Dedifferentiated amniotic fluid mesenchymal stem cell (primary cell): ENCODE measurements around the gene AHI1.
A peak's percentile ranks its signal among the peaks of the same experiment; 100 is the strongest.

Source experiments
- DNase-seq: peaks from one replicate; pipeline ENCODE4 v3.0.0-alpha.2; 2016; ENCODE audit errors: extremely low spot score

The AHI1 gene

DNA sequence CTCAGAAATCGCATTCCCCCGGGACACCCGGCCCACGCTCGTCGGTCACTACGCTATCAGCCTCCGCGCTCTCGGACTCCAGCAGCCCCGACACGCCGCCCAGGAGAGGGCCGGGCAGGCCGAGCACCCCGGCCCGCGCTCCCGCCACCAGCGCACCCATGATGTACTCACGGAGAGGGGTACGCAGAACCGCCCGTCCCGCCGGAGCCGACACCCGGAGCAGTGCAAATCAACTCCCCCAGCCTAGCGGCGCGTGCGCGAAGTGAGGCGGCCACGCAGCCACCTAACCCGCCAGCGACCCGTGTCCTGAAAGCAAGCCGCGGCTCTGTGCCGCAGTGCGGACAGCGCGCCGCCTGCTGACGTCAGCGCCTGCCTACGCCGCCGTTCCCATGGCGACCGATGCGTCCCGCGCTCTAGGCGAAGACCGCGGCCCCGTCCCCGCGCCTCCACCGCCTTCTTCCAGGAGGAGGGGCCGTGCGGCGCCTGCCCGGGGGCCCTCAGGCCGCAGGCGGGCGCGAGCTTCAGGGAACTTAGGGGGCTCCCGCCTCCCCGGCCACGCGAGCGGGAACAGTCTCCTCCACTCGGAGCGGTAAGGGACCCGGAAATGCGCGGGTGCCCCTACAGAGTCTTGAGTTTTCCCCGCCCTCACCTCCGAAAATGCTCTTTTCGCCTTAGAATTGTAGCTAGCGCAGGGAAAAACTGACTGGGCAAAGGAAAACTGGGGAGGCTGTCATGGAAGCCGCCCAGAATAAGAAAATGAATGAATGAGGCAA, at the start of gene AHI1:
Gene AHI1, minus strand, starts transcription at position 329 of the 773 bp plus-strand sequence. CDS start 5,503 bp downstream, outside the sequence.
- DNase-seq: peak; percentile 82

DNA sequence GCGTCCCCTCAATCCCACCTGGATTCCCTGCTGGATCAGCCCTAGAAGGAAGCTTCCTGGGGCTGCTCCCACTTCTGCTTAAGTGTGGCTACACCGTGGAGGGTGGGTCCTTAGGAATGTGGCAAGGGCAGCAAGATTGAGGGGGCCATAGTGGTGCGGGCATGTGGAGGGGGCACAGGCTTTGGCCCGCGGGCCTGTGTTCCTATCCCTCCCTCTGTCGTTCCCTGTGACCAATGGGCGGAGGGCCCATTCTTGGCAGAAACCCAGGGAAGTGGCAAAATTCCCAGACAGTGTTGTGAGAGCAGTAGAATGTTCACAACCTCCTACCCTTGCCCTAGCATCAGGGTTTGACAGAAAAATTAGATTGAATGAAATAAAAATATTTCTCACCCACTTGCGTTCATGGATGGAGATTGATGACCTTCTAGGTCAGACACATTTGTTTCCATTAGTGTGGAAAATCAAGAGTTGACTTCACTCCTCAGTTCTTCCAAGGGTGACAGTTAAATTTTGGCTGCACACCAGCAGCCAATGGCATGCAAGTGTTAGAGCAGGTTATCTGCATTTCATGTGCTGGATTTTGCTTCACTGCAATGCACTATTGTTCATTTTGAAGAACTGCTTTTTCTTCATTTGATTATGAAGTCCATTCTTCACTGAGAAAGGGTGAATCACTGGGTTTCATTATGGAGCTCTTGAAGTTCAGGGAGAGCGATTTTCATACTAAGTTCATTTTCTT, 49.3 kb upstream of the AHI1 start:
- no peak for DNase-seq

DNA sequence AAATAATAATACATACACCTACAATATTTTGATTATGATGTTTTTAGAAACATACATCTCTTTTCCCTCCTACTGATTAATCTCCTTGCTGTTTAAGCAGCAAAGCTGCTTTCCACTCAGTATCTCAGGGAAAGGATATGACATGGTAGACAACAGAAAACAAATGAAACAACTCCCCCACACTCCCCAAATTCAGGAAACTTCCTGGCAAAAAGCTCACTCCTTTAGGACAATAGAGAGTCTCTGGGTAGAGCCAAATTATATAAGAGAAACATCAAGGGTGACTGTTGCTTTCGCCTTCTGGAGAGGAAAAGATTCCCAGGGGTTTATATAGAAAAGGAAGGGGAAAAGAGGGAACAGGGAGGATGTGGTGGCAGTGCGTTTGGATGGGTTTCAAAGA, 48.7 kb upstream of the AHI1 start:
- no peak for DNase-seq

DNA sequence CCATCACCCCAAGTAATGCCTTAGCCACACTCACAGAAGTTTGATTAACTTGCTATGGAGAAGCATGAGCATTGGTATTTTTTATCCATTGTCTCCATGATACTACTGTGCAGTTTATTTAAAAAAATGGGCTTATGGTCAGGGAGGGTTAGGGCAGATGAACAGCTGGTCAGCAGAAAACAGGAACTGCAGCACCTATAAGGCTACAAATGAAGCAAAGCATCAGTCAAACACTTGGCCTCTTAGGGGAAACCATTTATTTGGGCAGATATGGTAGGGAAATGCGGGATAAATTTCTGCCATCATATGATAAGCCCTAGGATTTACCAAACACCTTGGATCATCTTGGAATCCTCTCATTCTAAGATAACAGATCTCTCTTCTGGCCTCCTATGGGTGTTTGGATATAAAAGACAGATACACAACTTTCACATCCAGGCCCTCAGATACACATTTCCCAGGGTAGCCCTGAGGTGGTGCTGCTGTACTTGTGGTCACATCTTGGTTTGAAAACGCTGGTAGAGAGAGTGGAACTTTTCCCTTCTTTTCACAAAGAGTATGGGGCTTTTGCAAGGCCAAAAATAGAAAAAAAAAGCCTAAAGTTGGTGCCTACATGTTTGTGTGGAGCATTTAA, 42.8 kb upstream of the AHI1 start:
- DNase-seq: no peak

DNA sequence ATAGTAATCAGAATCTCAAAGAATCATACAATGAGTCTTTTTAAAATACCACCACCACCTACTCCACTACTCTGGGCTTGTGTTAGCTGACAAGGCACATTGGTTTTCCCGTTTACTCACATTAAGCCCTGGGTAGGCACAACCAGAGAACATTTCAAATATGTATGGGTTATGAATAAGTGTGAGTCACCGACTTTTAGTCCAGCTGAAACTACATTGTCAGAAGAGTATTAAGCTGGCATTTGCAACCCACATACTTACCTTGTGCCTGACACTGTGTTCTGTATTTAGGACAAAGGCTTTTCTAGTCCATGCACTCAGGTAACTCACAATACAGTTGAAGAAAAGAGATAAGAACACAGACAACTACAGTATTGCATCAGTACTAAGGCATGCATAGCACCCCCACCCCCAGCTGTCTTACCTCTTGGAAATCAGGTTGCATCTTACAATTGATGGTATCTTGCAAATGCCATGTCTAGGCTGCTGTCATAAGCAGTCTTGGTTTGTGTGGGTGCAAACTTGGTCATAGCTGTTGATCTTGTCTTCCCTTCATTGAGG, 40.3 kb upstream of the AHI1 start:
- DNase-seq: peak; percentile 67

DNA sequence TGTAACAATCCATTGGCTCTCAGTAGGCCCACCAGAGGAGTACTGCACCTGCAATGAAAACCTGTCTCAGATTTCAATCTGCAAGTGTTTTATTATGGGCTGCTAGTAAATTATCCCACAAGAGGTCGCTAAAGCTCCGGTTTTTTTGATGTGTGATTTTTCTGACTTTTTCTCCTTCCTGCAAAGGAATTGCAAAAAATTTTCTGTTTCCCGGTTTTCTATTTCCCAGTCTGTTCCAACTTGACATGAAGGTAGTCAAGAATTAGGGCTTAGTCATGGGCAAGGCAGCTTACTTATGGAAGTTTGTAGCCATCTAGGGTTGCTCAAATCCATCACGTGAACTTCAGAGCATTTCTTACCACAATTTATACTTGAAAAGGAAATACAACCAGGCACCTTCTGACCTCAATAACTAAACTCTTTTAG, 38.5 kb upstream of the AHI1 start:
- peak; percentile 85 for DNase-seq

DNA sequence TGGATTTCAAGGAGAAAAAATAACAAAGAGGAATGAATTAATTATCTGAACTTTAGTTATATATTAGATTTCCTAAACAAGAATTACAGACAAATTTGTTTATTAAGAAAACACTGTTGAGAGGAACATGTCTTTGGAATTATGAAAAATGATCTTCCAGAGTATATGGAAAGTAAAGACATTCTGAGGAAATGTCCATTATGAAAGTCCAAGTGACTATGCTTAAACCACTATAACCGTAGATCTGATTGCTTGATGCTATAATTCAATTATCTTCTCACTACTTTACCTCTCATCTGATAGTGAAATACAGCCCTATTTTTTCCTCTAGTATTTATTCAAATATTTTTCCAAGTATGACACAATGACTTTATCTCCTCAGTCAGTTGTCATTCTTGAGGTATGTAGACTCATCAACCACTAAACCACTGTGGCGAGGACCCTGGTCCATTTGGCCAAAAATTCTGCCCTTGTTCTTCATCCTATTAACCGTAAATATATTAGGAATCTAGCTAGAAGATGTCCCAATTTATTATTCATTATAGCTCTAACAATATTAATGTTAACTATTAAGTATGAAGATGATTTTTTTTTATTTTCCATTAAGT, 37.3 kb upstream of the AHI1 start:
- no peak for DNase-seq

DNA sequence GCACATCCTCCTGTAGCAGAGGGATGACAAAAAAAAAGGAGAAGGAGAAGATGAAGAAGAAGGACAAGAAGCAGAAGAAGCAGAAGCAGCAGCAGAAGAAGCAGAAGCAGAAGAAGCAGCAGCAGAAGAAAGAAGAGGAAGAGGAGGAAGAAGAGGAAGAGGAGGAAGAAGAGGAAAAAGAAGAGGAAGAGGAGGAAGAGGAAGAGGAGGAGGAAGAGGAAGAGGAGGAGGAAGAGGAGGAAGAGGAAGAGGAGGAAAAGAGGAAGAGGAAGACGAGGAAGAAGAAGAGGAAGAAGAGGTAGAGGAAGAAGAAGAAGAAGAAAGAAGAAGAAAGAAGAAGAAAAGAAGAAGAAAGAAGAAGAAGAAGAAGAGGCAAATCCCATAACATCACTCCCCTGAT, 35.0 kb upstream of the AHI1 start:
- DNase-seq: no peak

DNA sequence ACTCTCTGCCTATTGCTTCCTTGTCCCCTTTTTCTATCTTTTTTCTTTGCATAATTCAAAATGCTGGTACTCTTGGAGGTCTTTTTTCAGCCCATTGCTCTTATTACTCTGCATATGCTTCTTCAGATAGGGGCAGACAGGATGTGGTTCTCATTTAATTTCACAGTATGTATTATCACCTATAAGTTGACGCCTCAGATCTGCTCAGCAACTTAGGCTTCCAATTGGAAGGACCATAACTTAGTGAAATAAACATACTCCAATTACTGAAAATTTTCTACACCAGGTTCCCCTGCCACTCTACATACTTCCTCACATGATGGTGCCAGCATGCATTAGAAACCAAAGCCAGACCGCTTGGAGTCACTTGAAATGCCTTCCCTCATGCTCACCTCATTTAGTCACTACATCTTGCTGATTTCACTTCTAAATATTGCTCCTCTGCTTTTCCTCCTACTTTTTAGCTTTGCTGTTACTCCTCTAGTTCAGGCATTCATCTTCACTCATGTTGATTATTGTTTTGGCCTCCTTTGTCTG, 34.5 kb upstream of the AHI1 start:
- no peak for DNase-seq

DNA sequence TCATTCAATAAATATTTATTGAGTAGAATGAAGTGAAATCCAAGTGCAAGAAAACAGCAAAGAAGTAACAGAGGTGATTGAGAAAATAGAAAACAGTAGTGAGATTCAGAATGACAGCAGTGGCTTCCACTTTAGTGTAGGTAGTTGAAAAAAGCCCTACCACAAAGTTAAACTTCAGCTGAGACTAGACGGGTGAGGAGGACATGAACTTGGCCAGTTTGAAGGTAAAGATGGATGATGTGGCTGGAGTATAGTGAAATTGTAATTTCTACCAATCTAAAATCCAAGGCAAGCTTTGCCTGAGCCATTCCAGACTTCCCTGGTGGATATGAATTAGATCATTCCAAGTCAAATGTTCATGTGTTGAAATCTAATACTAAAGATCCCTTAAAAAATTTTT, 32.6 kb upstream of the AHI1 start:
- DNase-seq: no peak

DNA sequence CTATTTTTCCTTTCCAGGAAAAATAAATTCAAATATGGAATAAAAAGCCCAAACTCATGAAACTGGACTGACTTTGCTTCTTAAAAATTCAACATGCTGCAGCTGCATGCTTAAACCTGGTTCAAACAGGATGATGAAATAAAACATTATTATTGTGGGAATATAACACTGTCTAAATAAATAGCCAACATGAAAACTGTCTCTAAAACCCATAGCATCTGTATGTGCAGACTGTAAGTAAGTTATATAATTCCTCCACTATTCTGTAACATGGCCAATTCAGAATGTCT, 30.4 kb upstream of the AHI1 start:
- no peak for DNase-seq

DNA sequence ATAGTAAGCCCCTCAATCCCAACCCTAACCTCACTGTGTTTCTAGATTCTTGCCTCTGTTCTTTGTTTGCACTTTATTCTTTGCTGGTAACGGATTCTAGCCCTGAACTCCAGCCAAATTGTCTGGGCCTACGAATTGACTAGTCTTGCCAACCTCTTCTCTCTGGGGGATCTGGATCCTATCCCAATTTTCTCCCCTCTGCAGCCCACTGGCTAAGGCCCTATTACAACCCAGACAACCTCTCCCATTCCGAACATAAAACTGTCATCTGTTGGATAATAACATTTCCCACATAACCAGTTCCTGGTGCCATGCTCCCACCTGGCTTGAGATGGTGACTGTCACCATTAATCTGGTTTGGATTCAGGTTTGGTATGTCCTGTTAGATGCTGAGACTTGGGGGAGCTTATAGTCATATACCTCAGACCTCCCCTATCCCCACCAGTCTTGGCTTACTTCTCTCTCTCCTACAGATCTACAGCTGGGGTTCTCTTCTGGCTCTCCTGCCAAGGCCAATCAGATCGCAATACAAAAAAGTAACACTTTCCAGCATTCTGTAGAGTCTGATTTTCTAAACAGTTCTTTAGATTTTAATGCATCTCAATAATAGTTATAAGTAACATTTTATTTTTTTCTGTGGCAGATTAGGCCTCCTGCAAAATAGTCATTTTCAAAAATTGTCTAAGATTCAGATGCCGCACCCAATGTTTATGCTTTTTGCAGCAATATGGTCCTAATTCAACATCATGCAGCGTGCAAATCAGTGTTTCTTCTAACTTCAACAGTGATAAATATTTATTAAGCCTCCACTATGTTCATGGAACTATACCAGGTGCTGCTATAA, 29.8 kb upstream of the AHI1 start:
- DNase-seq: no peak

DNA sequence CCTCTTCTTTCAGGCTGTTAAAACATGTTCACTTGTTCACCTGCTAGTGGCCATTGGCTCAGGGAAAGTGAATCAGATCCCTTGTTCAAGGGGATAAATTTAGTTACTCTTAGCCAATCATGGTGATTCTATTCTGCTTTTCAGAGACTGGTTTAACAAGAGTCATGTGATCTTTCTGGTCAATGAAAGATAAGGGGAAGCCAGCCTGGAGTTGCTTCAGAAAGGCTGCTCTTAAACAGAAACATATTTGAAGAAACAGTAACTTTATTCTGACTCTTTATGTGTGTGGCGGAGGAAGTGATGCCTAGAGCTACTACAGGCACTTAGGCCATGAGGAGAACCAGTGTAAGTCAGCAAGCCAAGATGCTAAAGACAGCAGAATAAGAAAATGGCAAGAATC, 28.1 kb upstream of the AHI1 start:
- no peak for DNase-seq

DNA sequence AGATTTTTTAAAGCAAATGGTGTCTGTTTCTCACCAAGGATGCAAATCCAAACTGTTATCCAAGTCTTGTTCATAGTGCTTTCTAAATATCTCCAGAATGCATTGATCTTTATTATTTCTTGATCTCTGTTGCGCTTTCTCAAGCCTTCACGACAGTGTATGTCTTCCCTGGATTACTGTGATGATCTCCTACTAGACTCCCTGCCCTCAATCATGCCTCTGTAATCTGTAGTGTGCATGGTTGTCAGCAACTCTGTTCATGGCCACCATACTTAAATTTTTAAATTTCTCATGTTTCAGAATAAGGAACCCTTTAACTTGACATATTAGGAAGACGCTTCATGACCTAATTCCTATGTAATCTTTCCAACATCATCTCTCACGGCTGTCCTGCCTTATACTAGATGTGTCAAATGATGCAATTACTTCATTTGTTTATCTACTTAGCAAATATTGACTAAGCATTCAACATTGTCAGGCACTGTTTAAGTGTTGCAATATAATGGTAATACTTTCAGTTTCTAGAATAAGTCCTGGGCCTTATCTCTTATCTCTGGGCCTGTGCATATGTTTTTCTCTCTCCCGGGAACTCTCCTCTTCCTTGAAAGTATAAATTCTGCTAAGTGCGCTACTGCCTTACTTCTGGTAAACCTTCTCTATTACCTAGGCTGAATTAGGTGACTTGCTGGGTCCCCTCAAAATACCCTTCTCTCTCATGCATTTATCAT, 25.6 kb upstream of the AHI1 start:
- DNase-seq: no peak

DNA sequence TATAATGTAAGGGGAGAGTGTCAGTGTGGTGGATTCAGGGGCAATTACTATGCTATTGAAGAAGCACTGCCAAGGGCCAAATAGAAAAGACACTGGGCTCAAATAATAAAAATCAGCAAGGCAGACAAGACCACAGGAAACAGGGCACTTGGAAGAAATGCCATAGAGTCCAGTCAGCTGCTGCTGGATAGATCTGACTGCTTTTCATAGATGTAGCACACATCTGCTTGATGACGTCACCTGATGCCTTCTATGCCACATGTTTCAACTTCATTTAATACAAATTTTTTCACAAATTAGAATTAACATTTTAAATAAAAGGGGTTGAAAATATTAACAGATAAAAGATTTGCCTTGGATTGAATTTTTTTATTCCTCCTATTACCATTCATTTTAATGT, 23.9 kb upstream of the AHI1 start:
- DNase-seq: no peak

DNA sequence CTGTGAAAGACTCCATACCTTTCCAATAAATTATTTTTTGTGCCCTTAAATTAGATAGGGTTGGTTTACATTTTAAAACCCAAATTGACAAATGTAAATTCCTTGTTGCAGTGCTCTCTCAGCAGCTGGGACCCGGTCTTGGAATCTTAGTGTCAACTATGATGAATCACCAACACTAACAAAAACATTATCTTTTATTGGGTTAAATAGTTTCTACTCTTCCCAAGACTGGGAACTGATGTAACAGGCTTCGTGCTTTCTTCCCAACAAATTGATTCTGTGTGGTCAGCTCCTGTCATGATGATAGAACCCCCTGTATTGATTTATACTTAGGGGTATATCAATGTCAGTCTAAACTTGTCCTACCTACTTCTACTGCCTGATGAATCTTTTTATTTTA, 23.2 kb upstream of the AHI1 start:
- DNase-seq: no peak

DNA sequence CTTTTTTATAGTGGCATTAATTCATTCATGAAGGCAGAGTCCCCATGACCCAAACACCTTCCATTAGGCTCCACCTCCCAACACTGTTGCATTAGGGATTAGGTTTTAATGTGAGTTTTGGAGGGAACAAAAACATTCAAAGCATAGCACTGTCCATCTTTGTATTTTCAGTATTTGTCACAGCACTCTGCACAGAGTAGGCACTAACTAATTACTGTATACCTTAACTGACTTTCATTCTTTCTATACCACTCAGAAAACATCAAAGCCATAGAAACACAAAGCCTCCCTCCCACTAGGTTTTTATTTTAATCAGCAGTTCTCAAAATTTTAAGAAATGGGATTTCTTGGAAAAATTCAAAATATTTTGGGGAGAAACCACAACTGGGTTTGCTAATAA, 21.8 kb upstream of the AHI1 start:
- DNase-seq: no peak

DNA sequence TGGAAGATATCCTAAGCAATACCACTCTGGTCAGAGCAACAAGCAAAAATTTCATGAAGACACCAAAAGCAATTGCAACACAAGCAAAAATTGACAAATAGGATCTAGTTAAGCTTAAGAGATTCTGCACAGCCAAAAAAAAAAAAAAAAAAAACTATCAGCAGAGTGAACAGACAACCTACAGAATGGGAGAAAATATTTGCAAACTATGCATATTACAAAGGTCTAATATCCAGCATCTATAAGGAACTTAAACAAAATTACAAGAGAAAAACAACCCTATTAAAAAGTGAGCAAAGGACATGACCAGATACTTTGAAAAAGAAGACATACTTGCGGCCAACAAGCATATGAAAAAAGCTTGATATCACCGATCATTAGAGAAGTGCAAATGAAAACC, 20.0 kb upstream of the AHI1 start:
- DNase-seq: no peak

DNA sequence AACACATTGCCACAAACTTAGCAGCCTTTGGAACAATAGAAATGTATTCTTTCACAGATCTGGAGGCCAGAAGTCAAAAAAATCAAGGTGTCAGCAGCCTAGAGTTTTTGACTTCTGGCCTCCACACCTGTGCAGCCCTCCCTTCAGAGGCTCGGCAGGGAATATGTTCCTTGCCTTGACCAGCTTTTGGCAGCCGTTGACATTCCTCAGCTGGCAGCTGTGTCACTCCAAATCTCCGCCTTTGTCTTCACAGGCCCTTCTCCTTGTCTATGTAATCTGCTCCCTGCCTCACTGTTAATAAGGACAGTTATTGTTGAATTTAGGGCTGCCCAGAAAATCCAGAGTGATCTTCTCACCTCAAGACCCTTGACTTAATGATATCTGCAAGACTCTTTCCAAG, 17.2 kb upstream of the AHI1 start:
- DNase-seq: no peak

DNA sequence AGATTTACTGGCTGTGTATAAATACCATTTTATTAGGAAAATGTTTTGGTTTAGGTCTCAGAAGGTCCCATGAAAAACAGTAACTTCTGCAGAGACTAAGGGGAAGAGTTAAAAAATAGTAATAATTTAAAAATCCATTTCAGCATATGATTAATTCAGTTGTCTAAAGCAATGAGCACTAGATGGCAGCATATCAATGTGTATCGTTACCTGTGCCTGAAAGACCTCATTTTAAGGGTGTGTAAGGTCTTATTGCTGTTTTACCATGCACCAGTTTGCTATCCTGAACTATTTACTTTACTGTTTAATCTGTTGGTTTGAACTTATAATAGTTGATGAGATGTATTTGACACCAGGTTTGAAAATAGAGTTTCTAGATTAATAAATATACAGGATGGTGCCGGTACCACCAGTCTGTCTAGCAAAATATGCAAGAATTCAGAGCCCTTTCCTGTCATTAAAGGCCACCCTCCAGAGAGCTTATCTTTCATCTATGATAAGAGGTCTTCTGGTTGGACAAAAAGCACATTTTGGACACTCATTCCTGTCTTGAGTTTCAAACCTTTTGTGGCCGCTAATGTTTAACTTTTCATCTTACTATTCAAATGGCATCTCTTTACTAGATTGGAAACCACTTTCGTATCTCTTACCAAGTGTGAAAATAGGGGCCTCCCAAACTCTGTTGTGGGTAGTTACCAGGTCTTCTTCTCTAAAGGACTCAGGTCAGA, 8.9 kb upstream of the AHI1 start:
- DNase-seq: peak; percentile 50
